Gastroesophageal sphincter (tissue), 4 donors: ENCODE measurements around the gene NPC1L1. TPM values are rescaled to one million over a fixed set of nuclear protein-coding genes. Genes with fewer than 3 reads are reported as not detected.

ENCODE experiments used
- ATAC-seq: fragments of 150-250 bp; one replicate; pipeline ENCODE4 v1.9.1; 2016; ENCODE audit warnings: mild to moderate bottlenecking, moderate library complexity
- H3K27ac ChIP-seq, 4 donors: fragments of 200-600 bp; sonication (generic) in 3 of 4; 1 replicate in 3 of 4; 2 replicates in 1 of 4; pipeline ENCODE4 v1.5.1; 2016 to 2019
- H3K27me3 ChIP-seq: fragments of 200-600 bp; sonication (generic); one replicate; pipeline ENCODE4 v1.5.1; 2019
- H3K36me3 ChIP-seq, 2 donors: fragments of 200-600 bp; sonication (generic); one replicate each; pipeline ENCODE4 v1.5.1; 2019; ENCODE audit warnings: control low read depth in 1 of 2
- H3K4me1 ChIP-seq, 3 donors: fragments of 200-600 bp; sonication (generic); 1 replicate in 2 of 3; 2 replicates in 1 of 3; pipeline ENCODE4 v1.5.1; 2016 to 2019; ENCODE audit warnings: control low read depth in 2 of 3
- H3K4me3 ChIP-seq, 2 donors: fragments of 200-600 bp; sonication (generic); one replicate each; pipeline ENCODE4 v1.5.1; 2019; ENCODE audit warnings: mild to moderate bottlenecking in 1 of 2, moderate library complexity in 1 of 2
- H3K9me3 ChIP-seq, 3 donors: fragments of 200-600 bp; sonication (generic); one replicate each; pipeline ENCODE4 v1.5.1; 2017 to 2019; ENCODE audit warnings: control low read depth in 2 of 3
- EP300 ChIP-seq: sonication (generic); formaldehyde crosslinking; IDR thresholded peaks from one replicate; pipeline ENCODE4 v1.6.1; 2017; ENCODE audit warnings: antibody characterized with exemption, mild to moderate bottlenecking
- POLR2A ChIP-seq, 2 donors: fragments of 450-650 bp; IDR thresholded peaks; one replicate each; pipeline ENCODE4 v1.6.1; 2017; ENCODE audit warnings: antibody characterized with exemption in 2 of 2, mild to moderate bottlenecking in 2 of 2, moderate library complexity in 1 of 2
- POLR2AphosphoS5 ChIP-seq: sonication (generic); formaldehyde crosslinking; IDR thresholded peaks from one replicate; pipeline ENCODE4 v1.6.1; 2017; ENCODE audit warnings: antibody characterized with exemption
- WGBS, 2 donors: methylation state at CpG; one replicate each; pipeline ENCODE4 v1.1.5; 2018; ENCODE audit warnings: low coverage in 1 of 2; 5-methylcytosine and 5-hydroxymethylcytosine counted together
- total RNA-seq, 4 donors: library from RNA; depleted of rRNA; stranded (reverse); fragments of >200 nt; gene quantifications; one replicate each; pipeline ENCODE4 v1.1.0, GENCODE V29; 2016
- TF ChIP-seq, protein P1 (sequence below), 4 experiments: fragments of 200-600 bp in 2 of 4; fragments of 450-650 bp in 2 of 4; sonication (generic) in 1 of 4; IDR thresholded peaks; one replicate each; pipeline ENCODE4 v1.5.1; 2017 to 2019; ENCODE audit warnings: antibody characterized with exemption in 4 of 4, mild to moderate bottlenecking in 2 of 4, moderate library complexity in 2 of 4

Gene NPC1L1
- total RNA-seq, 4 donors from 2014 or later, result 0.08 to 0.27 (median 0.16) TPM; not detected in 1

DNA sequence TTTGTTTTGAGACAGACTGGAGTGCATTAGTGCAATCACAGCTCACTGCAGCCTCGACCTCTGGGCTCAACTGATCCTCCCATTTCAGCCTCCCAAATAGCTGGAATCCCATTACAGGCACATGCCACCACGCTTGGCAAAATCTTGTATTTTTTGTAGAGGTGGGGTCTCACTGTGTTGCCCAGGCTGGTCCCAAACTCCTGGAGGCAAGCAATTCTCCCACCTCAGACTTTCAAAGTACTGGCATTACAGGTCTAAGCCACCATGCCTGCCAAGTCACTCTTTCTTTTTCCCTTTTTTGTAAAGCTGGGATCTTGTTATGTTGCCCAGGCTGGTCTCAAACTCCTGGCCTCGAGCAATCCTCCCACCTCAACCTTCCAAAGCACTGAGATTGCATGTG lies 8.3 kb upstream of the NPC1L1 start:
- no peaks in the 10 kb centered on the region for H3K27me3 ChIP-seq
- 33 to 76% methylated on average over 1 to 3 of the region's 3 CpGs for WGBS, 2 donors
- no peak overlapping the region for H3K4me3 ChIP-seq
- no peak overlapping the region for H3K27ac ChIP-seq
- no peak for ATAC-seq
- no peaks in the 10 kb centered on the region for H3K36me3 ChIP-seq
- TF ChIP-seq, protein P1, sequence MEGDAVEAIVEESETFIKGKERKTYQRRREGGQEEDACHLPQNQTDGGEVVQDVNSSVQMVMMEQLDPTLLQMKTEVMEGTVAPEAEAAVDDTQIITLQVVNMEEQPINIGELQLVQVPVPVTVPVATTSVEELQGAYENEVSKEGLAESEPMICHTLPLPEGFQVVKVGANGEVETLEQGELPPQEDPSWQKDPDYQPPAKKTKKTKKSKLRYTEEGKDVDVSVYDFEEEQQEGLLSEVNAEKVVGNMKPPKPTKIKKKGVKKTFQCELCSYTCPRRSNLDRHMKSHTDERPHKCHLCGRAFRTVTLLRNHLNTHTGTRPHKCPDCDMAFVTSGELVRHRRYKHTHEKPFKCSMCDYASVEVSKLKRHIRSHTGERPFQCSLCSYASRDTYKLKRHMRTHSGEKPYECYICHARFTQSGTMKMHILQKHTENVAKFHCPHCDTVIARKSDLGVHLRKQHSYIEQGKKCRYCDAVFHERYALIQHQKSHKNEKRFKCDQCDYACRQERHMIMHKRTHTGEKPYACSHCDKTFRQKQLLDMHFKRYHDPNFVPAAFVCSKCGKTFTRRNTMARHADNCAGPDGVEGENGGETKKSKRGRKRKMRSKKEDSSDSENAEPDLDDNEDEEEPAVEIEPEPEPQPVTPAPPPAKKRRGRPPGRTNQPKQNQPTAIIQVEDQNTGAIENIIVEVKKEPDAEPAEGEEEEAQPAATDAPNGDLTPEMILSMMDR (IDR thresholded peaks at IDR 0.05), result no peak
- TF ChIP-seq EP300 (no peak), POLR2AphosphoS5 (no peak), POLR2A (IDR thresholded peaks at IDR 0.05) (no peak)
- no peaks in the 10 kb centered on the region for H3K4me1 ChIP-seq
- H3K9me3 ChIP-seq, result no peaks in the 10 kb centered on the region

DNA sequence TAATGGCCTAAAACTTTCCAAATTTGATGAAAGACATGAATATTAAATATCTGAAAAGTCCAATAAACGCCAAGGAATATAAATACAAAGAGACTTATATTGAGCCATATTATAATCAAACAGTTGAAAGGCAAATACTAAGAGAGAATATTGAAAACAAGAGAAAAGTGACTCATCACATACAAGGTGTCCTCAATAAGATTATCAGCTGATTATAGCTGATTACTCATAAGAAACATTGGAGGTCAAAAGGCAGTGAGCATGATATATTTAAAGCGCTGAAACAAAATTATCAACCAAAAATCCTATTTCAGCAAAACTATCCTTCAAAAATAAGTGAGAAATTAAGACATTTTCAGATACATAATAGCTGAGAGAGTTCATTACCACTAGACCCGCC lies 7.8 kb upstream of the NPC1L1 start:
- 82 to 93% methylated on average over 3 of the region's 3 CpGs for WGBS, 2 donors
- H3K4me3 ChIP-seq, result no peak overlapping the region

DNA sequence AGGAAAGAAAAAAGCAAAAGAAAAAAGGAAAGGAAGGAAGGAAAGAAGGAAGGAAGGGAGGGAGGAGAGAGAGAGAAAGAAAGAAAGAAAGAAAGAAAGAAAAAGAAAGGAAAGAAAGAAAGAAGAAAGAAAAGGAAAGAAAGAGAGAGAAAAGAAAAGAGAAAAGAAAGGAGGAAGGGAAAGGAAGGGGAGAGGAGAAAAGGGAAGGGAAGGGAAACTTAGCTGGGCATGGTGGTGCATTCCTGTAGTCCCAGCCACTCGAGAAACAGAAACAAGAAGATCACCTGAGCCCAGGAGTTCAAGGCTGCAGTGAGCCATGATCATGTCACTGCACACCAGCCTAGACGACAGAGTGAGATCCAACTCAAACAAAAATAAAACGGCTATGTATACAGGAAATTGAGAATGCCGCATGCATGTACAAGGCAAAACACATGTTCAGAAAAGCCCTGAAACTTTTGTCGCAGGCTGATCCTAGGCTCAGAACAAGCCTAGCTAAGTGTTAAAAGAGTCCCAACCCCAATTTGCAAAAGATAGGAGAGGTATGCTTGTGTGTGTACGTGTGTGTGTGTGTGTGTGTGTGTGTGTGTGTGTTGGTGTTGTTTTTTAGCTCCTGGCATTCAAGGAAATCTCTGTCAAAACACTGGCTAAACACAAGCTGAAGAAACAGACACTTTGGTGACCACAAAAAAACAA lies 6.6 kb upstream of the NPC1L1 start:
- no peak for TF ChIP-seq EP300
- TF ChIP-seq POLR2A (IDR thresholded peaks at IDR 0.05), result no peak
- TF ChIP-seq, protein P1 (IDR thresholded peaks at IDR 0.05), result no peak
- TF ChIP-seq POLR2AphosphoS5, result no peak
- WGBS, 2 donors, result 23 to 43% methylated on average over 5 to 6 of the region's 6 CpGs
- no peak for ATAC-seq
- Histone ChIP-seq H3K27ac (no peak overlapping the region), H3K36me3 (no peaks in the 10 kb centered on the region), H3K4me3 (no peak overlapping the region), H3K4me1 (no peaks in the 10 kb centered on the region), H3K27me3 (no peaks in the 10 kb centered on the region), H3K9me3 (no peaks in the 10 kb centered on the region)

More for the DNA sequence above, 7.8 kb upstream of the NPC1L1 start:
- H3K9me3 ChIP-seq, result no peaks in the 10 kb centered on the region
- TF ChIP-seq, protein P1 (IDR thresholded peaks at IDR 0.05), result no peak
- TF ChIP-seq EP300 (no peak), POLR2A (IDR thresholded peaks at IDR 0.05) (no peak), POLR2AphosphoS5 (no peak)
- H3K4me1 ChIP-seq, result no peaks in the 10 kb centered on the region
- no peaks in the 10 kb centered on the region for H3K36me3 ChIP-seq
- no peaks in the 10 kb centered on the region for H3K27me3 ChIP-seq
- no peak overlapping the region for H3K27ac ChIP-seq
- ATAC-seq, result no peak

DNA sequence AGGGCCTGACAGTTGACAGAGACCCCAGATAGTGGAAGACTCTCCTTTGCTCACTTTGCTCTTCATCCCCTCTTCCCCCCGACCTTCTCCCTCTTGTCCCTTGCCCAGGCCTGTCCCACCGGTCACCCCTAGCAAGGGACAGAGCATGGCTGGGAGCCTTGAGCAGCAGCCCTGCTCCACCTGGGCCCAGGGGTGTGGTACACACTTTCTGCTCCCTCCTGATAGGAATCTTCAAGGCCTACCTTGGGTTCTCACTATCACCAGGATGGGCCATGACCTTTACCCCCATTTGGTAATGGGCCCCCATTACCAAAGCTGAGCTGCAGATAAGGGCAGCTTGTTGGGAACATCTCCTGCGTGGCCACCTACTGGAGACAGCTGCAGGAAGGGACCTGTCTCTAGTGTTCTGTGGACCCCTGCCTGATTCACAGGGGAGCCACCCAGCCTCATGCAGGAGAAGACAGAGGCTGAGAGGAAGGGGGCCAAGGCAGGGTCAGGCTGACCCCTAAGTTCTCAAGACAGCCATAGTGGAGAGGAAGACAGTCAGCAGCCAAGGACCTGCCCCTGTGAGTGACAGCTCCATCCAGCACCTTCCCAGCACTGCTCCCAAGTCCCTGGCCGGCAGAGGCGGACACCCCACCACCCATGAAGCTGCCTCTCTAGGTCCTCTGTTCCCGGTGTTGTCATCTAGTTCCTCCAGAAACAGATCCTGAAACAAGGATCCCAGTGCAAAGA lies 913 bp upstream of the NPC1L1 start:
- ATAC-seq, result no peak

More for the DNA sequence above, 913 bp upstream of the NPC1L1 start:
- Histone ChIP-seq H3K27me3 (no peaks in the 10 kb centered on the region), H3K9me3 (no peaks in the 10 kb centered on the region), H3K4me3 (no peak overlapping the region), H3K36me3 (no peaks in the 10 kb centered on the region), H3K27ac (no peak overlapping the region), H3K4me1 (no peaks in the 10 kb centered on the region)
- no CpG with 5 or more reads among the region's 6 CpGs for WGBS, 2 donors
- no peak for TF ChIP-seq EP300
- no peak for TF ChIP-seq POLR2AphosphoS5
- TF ChIP-seq, protein P1 (IDR thresholded peaks at IDR 0.05), result no peak
- no peak for TF ChIP-seq POLR2A (IDR thresholded peaks at IDR 0.05)
